SH-SY5Y (cell line): ENCODE data around the gene ALX4.
A peak's percentile ranks its signal among the peaks of the same experiment; 100 is the strongest.

Experiments
- GATA2 ChIP-seq: IDR thresholded peaks from 2 replicates; pipeline ENCODE4 v1.6.1; 2011; ENCODE audit warnings: mild to moderate bottlenecking, low read depth, low read length
- GATA3 ChIP-seq: IDR thresholded peaks from 2 replicates; pipeline ENCODE4 v1.6.1; 2011; ENCODE audit warnings: low read depth, mild to moderate bottlenecking, low read length, moderate library complexity

ALX4 gene

DNA sequence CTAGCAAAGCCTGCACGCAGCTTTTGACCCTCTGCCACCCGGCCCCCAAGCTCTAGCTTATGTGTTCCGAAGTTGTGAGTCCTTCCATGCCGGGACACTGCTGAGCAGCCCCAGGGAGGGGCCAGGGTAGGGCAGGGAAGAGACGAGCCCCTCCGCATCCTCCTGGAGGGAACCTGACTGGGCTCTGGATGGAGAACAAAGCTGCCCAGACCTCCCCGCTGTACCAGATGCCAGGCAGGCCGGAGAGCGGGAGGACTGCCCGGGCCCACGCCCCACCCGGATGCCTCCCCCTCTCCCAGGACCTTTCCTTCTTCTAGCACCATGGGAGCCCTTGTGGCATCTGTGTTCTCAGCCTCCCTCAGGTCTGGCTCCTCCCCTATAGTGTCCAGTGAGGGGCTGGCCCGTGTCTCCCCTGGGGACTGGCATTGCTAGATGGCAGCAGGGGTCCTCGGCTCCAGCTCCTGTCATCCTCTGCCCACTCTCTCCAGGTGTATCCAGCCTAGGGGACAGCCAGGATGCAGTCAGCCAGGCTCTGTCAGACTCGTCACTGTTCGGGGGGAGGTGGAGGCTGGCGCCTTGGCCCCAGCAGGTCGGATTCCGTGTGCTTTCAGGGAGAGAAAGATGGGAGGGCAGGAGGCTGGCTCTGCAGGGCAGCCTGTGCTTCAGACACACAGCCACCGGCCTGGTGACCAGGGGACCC lies 46.1 kb downstream of the ALX4 start:
- TF ChIP-seq GATA3, result no peak
- TF ChIP-seq GATA2, result no peak

GRCh38 chr11:44261800-44262591 lies 47.9 kb downstream of the ALX4 start:
- TF ChIP-seq GATA3 (no peak), GATA2 (no peak)

GRCh38 chr11:44260081-44260480 lies 49.9 kb downstream of the ALX4 start:
- TF ChIP-seq GATA2 (no peak), GATA3 (no peak)

DNA sequence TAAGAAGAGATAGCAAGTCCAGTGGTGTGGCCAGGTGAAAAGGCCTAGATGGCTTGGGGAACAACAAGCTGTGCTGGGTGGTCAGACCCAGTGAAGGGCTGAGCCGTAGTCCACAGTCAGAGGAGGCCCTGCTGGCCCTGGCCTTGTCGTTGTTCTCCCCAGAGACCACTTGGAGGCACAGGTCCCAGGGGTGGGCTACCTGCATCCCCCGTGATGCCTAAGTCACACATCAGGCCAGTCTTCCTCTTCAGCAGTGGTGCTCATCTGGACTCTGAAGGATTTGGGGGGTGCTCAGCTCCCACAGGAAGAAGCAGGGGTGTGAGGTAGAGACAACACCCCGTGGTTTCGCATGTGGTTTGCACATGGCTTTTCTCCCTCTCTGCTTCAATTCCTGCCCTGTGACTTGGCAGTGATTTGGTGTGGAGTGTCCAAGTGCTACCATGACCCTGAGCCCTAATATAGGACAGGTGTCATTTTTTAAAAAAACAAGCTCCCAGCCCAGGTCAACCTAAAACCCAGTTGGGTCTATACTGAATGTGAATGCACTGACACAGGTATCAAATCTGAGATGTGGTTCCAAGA lies 51.0 kb downstream of the ALX4 start:
- no peak for TF ChIP-seq GATA2
- TF ChIP-seq GATA3, result no peak

- TF ChIP-seq GATA2, result no peak
Measured at GRCh38 chr11:44258190-44258489, 51.8 kb downstream of the ALX4 start.

DNA sequence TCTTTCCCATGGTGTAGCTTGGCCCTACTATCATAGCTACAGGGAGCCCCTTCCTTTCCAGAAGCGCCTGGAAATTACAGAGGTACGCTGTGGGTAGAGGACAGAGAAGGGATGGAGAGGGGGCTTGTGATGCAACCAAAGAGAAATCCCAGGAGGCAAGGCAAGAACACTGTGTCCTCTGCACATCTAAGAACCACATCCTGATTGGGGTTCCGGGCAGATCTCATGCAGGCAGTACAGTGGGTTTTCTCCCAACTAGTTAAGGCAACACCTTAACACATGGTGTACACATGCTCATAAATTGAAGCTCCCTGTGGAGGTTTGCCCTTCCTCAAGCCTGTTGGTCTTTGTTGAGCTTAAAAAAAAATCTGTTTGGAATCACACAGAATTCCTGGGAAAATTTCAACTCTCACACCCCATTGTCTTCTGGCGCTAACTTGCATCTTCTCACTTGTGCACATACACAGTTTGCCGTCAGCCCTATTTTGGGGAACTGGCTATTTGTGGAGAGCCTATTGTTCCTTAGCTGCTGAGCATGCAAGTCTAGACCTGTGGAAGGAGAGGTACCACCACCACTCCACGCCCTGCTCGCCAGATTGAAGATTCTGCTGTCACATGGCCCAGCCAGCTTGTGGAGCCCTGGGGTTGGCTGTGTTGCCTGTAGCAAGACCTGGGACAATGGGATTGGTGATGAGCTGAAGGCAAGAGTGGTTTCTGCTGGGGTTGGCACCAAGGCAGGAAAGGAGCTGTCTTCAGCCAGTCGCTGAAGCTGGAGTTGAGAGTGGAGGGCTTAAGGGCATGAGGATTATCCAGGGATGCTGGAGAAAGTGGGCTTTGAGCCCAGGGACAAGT lies 52.4 kb downstream of the ALX4 start:
- no peak for TF ChIP-seq GATA2
- no peak for TF ChIP-seq GATA3

DNA sequence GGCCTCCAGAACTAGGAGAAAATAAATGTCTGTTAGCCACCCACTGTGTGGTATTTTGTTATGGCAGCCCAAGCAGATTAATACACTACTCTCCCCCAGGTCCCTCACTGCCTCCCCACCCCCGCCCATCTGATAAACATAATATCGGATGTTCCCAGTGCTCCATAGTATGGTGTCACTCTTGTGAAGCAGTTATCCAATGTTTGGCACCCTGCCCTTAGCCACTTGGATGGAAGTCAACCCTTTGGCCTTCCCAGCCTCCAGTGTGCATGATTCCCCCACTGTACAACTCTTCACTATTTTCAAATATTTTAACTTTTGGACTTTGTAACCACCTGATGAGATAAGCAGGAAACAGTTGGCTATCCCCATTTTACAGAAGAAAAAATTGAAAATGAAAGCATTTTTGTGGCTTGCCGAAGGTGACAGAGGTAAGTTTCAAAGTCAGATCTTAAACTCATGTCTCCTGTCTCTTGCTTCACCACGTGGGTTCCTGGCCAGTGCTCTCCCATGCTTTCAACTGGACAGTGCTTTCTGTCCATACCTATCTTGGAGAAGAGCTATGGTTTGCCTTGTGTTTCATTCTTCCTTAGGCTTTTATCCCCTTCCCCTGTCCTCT lies 53.2 kb downstream of the ALX4 start:
- TF ChIP-seq GATA2, result no peak
- TF ChIP-seq GATA3, result no peak

DNA sequence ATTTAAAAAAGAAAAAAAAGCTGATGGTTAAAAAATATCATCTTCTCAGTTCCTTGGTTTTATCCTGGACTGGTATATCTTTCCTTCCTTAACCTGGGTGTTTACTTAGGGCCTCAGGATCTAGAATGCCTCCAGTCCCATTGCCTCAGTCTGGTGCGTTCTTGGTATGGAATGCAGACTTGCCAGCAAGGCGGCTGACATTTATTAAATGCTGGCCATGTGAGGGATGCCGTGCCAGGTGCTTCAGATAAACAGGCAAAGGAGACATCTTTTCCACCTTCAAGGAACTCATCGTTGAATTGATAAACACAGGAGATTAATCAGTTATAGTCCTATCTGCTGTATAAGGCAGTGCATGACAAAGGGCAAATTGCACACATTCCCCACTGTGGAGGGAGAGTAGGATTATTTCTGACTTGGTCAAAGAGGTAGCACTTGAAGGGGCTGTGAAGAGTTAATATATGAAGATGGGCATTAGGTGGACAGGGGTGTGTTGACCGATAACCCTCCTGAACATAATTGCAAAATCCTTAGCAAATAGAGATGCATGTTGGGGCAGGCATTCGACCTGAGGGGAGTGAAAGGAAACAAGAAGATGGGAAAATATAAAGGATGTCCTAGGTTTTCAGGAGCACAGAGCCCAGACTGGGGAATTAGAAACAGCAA lies 54.4 kb downstream of the ALX4 start:
- TF ChIP-seq GATA3 (no peak), GATA2 (no peak)

DNA sequence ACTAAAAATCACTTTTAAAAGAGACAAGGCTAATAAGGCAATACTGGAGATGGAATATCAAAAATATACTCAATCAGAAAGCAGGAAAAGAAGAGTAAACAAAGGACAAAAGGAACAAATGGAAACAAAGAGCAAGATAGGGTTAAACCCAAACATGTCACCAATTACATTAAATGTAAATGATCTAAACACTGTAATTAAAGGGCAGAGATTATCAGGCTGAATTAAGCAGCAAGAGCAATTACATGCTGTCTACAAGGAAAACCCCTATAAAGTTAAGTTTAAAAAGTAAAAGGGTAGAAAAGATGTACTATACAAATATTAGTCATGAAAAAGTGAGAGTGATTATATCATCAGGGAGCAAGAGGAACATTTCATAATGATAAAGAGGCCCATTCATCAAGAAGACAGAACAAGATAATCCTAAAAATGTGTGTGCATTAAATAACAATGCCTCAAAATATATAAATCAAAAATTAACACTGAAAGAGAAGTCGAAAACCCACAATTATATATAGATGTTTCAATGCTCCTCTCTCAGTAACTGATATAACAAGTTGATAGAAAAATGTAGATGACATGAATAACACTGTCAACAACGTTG lies 56.8 kb downstream of the ALX4 start:
- TF ChIP-seq GATA3 (no peak), GATA2 (no peak)

DNA sequence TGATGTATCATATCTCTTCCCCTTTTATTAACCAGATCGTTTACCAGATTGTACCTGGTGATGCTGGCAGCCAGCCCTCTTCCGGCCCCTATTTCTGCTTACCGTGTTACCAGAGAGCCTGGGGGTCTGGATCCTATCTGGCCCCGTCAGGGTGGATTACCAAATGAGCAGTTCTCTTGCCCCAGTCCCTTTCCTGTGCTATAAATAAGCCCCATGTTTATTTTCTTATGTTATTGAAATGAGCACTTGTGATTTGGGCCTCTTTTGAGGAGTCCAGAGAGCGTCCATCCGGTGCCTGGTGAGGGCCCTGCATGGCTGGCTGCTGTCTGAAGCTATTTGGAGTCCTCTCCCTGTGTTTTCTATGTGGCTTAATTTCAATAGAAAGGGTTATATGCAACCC lies 59.5 kb downstream of the ALX4 start:
- TF ChIP-seq GATA2 (0 out of 2 replicates have a peak, but pooled peaks have one; percentile 23), GATA3 (no peak)

DNA sequence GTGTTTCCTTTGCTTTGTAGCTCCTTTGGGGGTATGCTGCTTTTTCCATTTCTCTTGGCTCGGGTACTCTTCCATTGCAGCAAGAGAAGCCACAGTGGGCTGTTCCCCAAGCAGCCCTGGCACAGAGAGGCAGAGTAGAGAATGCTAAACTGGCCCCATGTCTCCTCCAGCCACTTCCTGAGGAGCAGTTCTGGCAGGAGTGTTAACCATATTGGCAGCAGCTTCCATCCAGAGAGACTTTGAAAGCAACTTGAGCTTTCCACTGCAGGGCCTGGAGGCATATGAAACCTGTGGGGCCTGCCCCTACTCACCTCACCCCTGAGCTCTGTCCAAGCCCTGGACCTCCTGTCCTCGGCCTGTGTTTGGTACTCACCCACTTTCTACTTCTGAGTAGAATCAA lies 61.8 kb downstream of the ALX4 start:
- TF ChIP-seq GATA2 (no peak), GATA3 (no peak)

- TF ChIP-seq GATA2 (no peak), GATA3 (no peak)
Measured at GRCh38 chr11:44247508-44247907, 62.4 kb downstream of the ALX4 start.

DNA sequence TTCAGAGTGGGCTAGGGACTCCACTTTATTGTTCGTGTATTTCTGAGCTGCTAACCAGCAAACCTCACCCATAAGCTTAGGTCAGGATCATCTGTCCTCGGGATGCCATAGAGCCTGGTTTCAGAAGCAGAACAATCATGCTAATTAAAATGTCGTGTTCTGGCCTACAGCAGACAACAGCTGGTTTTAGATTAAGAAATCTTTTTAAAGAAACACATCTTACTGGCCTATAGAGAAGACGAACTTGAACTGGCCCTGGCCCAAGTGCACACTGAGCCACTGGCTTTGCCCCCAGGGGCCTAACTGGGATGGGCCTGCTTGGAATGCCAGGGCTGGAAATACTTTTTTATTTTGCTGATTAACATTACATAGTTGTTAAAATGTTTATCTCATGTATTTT lies 63.2 kb downstream of the ALX4 start:
- TF ChIP-seq GATA2 (no peak), GATA3 (no peak)
